ENCODE data around the gene AXIN2.

AXIN2 gene

DNA sequence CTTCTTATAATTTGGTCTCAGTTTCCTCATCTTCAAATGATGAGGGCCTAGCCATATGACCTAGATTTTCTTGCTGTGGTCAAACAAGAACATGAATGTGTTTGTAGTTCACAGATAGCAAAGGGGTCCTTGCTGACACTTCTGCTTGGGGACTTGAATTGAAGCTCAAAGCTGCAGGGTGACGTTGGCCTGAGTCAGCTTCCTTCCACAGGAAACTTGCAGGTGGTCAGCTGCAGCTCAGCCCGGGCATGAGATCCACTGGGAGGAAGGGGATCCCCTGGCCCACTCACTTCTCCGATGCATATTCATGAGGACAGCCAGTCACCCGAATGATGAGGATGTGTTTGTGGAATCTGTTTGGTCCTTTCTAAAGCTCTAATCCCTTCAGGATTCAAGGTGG is 42.6 kb upstream of the AXIN2 start (continued):
- TF ChIP-seq BCL11B (tag by site-specific recombination; IDR thresholded peaks at IDR 0.05; ENCODE audit: low read depth), result no peak
- TF ChIP-seq ZNF114 (tag by site-specific recombination; IDR thresholded peaks at IDR 0.05), result no peak

DNA sequence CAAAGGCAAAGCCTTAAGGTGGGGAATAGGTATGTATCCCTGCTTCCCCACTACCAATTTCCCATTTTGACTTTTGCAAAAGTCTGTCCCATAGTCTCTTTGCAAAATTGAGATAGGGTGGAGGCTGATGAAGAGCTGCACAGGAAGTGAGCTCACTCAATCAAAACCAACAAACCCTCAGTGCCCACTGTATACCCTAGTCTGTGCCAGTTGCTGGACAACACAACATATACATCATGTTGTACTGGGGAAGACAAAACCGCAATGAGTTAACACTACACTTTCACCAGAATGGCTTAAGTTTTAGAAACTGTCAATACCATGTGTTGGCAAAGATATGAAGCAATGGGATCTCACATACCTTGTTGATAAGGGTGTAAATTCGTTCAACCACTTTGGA is 40.4 kb upstream of the AXIN2 start:
- Histone ChIP-seq H3K4me3 (ENCODE audit: low read depth, low read length) (no peak overlapping the region), H3K36me3 (ENCODE audit: control insufficient read depth in 2 of 2, insufficient read depth in 1 of 2, low read length in 2 of 2) (no peaks in the 10 kb centered on the region), H3K4me1 (ENCODE audit: control insufficient read depth, insufficient read depth, low read length) (no peaks in the 10 kb centered on the region), H3K27ac (ENCODE audit: extremely low read depth, low read depth, low read length) (no peak overlapping the region), H3K9me3 (ENCODE audit: control insufficient read depth, insufficient read depth, low read depth, low read length) (no peaks in the 10 kb centered on the region)
- ChIA-PET CTCF (no interaction called here), POLR2A (no interaction called here)
- TF ChIP-seq ZNF658 (tag by site-specific recombination; IDR thresholded peaks at IDR 0.05) (no peak), ZNF600 (tag by site-specific recombination; IDR thresholded peaks at IDR 0.05) (no peak), ZNF354C (tag by site-specific recombination; IDR thresholded peaks at IDR 0.05; ENCODE audit: borderline replicate concordance, low read depth) (no peak), ZNF221 (tag by site-specific recombination; IDR thresholded peaks at IDR 0.05; ENCODE audit: borderline replicate concordance) (no peak), ZNF544 (tag by site-specific recombination; IDR thresholded peaks at IDR 0.05) (no peak), ZNF521 (tag by site-specific recombination; IDR thresholded peaks at IDR 0.05) (no peak), ZNF501 (tag by site-specific recombination; IDR thresholded peaks at IDR 0.05) (no peak), ZNF48 (tag by site-specific recombination; IDR thresholded peaks at IDR 0.05) (no peak), OVOL3 (tag by site-specific recombination; IDR thresholded peaks at IDR 0.05) (no peak)

DNA sequence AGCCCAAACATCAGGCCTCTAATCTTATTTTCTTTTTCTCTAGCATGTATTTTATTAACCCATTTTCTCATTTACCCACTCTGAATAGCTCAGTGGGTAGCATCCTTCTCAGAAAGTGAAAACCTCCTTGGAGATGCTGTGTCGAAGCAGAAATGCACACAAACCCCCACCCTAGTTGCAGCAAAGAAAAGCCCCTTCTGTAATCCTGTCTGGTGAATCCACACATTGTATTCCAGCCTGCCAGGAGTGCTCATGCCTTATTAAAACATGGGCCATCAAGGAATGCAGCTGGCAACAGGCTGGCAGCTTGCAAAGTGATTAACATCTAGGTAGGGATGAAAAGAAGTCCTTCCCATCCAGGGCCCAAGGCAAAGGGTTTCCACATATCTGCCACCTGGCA is 39.7 kb upstream of the AXIN2 start:
- CTCF ChIA-PET, result interaction anchor here (0.6 kb wide), 1 partner anchor 12 kb away, joined by 3 read pairs; no protein-coding TSS in a partner anchor
- no peaks in the 10 kb centered on the region for H3K36me3 ChIP-seq (ENCODE audit: control insufficient read depth in 2 of 2, insufficient read depth in 1 of 2, low read length in 2 of 2)

GRCh38 chr17:65600518-65600917 is 39.1 kb upstream of the AXIN2 start:
- H3K4me3 ChIP-seq (ENCODE audit: low read depth, low read length), result no peak overlapping the region
- no peaks in the 10 kb centered on the region for H3K4me1 ChIP-seq (ENCODE audit: control insufficient read depth, insufficient read depth, low read length)
- H3K36me3 ChIP-seq (ENCODE audit: control insufficient read depth in 2 of 2, insufficient read depth in 1 of 2, low read length in 2 of 2), result no peaks in the 10 kb centered on the region
- CTCF ChIA-PET, result no interaction called here
- no peaks in the 10 kb centered on the region for H3K9me3 ChIP-seq (ENCODE audit: control insufficient read depth, insufficient read depth, low read depth, low read length)
- H3K27ac ChIP-seq (ENCODE audit: extremely low read depth, low read depth, low read length), result no peak overlapping the region
- POLR2A ChIA-PET, result no interaction called here
- TF ChIP-seq ZNF266 (tag by site-specific recombination; IDR thresholded peaks at IDR 0.05; ENCODE audit: low read depth), result no peak
- TF ChIP-seq ZNF560 (tag by site-specific recombination; IDR thresholded peaks at IDR 0.05; ENCODE audit: borderline replicate concordance), result no peak
- no peak for TF ChIP-seq KLF8 (tag by site-specific recombination; IDR thresholded peaks at IDR 0.05)
- TF ChIP-seq ZNF335 (tag by site-specific recombination; conservative IDR thresholded peaks at IDR 0.05), result no peak
- TF ChIP-seq KLF7 (tag by site-specific recombination; IDR thresholded peaks at IDR 0.05; ENCODE audit: borderline replicate concordance), result no peak
- TF ChIP-seq ZNF184 (tag by site-specific recombination; IDR thresholded peaks at IDR 0.05), result no peak
- no peak for TF ChIP-seq ZNF664 (tag by site-specific recombination; IDR thresholded peaks at IDR 0.05)

More for the DNA sequence above, 39.7 kb upstream of the AXIN2 start:
- Histone ChIP-seq H3K4me1 (ENCODE audit: control insufficient read depth, insufficient read depth, low read length) (no peaks in the 10 kb centered on the region), H3K9me3 (ENCODE audit: control insufficient read depth, insufficient read depth, low read depth, low read length) (no peaks in the 10 kb centered on the region), H3K27ac (ENCODE audit: extremely low read depth, low read depth, low read length) (no peak overlapping the region), H3K4me3 (ENCODE audit: low read depth, low read length) (no peak overlapping the region)
- TF ChIP-seq ZBTB10 (tag by site-specific recombination; IDR thresholded peaks at IDR 0.05) (no peak), ZBTB26 (tag by site-specific recombination; optimal IDR thresholded peaks at IDR 0.05) (no peak), ZNF76 (tag by site-specific recombination; IDR thresholded peaks at IDR 0.05; ENCODE audit: borderline replicate concordance, low read depth) (no peak)
- POLR2A ChIA-PET, result no interaction called here
